Mesendoderm (in vitro differentiated cells): Measurements from ENCODE around the gene S100A13. TPM values are rescaled to one million over a fixed set of nuclear protein-coding genes. Genes with fewer than 3 reads are reported as not detected.
"Not testable (repeated sequence)": the region's sequence is repeated elsewhere in the genome, so short reads cannot be mapped to it uniquely, and the experiment has no call there.

Source experiments
- DNase-seq: peaks from one replicate; pipeline ENCODE4 v3.0.0; 2013
- H2AK5ac ChIP-seq: 2 replicates; pipeline ENCODE4 v1.6.1; 2013; ENCODE audit warnings: low read length, inconsistent platforms
- H2BK120ac ChIP-seq: 2 replicates; pipeline ENCODE4 v1.6.1; 2013; ENCODE audit warnings: low read depth, mild to moderate bottlenecking, low read length, moderate library complexity, mixed read lengths
- H2BK15ac ChIP-seq: replicated peaks from 2 replicates; pipeline ENCODE4 v1.6.1; 2013; ENCODE audit warnings: low read depth, mild to moderate bottlenecking, moderate library complexity
- H2BK5ac ChIP-seq: 2 replicates; pipeline ENCODE4 v1.6.1; 2013; ENCODE audit warnings: low read length, inconsistent platforms
- H3K18ac ChIP-seq: 2 replicates; pipeline ENCODE4 v1.6.1; 2013; ENCODE audit warnings: mild to moderate bottlenecking, low read length, mixed read lengths
- H3K23ac ChIP-seq: one replicate; pipeline ENCODE4 v1.6.1; 2013; ENCODE audit warnings: low read length
- H3K27ac ChIP-seq: 2 replicates; pipeline ENCODE4 v1.5.1; 2013; ENCODE audit warnings: low read depth, mild to moderate bottlenecking, inconsistent platforms, low read length, moderate library complexity
- H3K27me3 ChIP-seq: 2 replicates; pipeline ENCODE4 v1.6.1; 2013; ENCODE audit warnings: low read length, control low read depth, mild to moderate bottlenecking, inconsistent platforms; ENCODE audit not compliant: insufficient read depth, poor library complexity
- H3K36me3 ChIP-seq: 2 replicates; pipeline ENCODE4 v1.6.1; 2013; ENCODE audit warnings: low read length, inconsistent platforms; ENCODE audit not compliant: control insufficient read depth, insufficient read depth
- H3K4ac ChIP-seq: one replicate; pipeline ENCODE4 v1.6.1; 2013; ENCODE audit warnings: low read depth, mild to moderate bottlenecking, low read length, moderate library complexity
- H3K4me1 ChIP-seq: 2 replicates; pipeline ENCODE4 v1.6.1; 2013; ENCODE audit warnings: low read depth, low read length, inconsistent platforms; ENCODE audit not compliant: control insufficient read depth
- H3K4me2 ChIP-seq: 2 replicates; pipeline ENCODE4 v1.6.1; 2013; ENCODE audit warnings: low read length
- H3K4me3 ChIP-seq: 2 replicates; pipeline ENCODE4 v1.5.1; 2013; ENCODE audit warnings: mild to moderate bottlenecking, low read length
- H3K56ac ChIP-seq: one replicate; pipeline ENCODE4 v1.6.1; 2013; ENCODE audit warnings: low read length
- H3K79me1 ChIP-seq: 2 replicates; pipeline ENCODE4 v1.6.1; 2013; ENCODE audit warnings: low read length, inconsistent platforms
- H3K79me2 ChIP-seq: 2 replicates; pipeline ENCODE4 v1.6.1; 2013; ENCODE audit warnings: mild to moderate bottlenecking, low read length; ENCODE audit not compliant: control insufficient read depth, insufficient read depth
- H3K9ac ChIP-seq: 2 replicates; pipeline ENCODE4 v1.6.1; 2013; ENCODE audit warnings: low read length, inconsistent platforms
- H4K5ac ChIP-seq: one replicate; pipeline ENCODE4 v1.6.1; 2013; ENCODE audit warnings: low read length
- H4K8ac ChIP-seq: one replicate; pipeline ENCODE4 v1.6.1; 2013; ENCODE audit warnings: low read depth, mild to moderate bottlenecking, control low read depth, low read length, moderate library complexity
- WGBS: extraction: QIAGEN DNeasy Blood & Tissue Kit; methylation state at CpG from one replicate; pipeline ENCODE4 v1.1.7; 2013; ENCODE audit warnings: low lambda C conversion rate, missing lambda C conversion rate; ENCODE audit not compliant: insufficient coverage; ENCODE audit errors: extremely low coverage; 5-methylcytosine and 5-hydroxymethylcytosine counted together
- polyA plus RNA-seq, 2 experiments: library from polyadenylated mRNA; stranded (reverse); fragments of 200-250 nt; gene quantifications; one replicate each; pipeline ENCODE4 v1.2.3, GENCODE V29; 2013

The S100A13 gene
- polyA plus RNA-seq (2013, experiment 1 of 2): 68.1 TPM
- polyA plus RNA-seq (2013, experiment 2 of 2): 65.7 TPM

DNA sequence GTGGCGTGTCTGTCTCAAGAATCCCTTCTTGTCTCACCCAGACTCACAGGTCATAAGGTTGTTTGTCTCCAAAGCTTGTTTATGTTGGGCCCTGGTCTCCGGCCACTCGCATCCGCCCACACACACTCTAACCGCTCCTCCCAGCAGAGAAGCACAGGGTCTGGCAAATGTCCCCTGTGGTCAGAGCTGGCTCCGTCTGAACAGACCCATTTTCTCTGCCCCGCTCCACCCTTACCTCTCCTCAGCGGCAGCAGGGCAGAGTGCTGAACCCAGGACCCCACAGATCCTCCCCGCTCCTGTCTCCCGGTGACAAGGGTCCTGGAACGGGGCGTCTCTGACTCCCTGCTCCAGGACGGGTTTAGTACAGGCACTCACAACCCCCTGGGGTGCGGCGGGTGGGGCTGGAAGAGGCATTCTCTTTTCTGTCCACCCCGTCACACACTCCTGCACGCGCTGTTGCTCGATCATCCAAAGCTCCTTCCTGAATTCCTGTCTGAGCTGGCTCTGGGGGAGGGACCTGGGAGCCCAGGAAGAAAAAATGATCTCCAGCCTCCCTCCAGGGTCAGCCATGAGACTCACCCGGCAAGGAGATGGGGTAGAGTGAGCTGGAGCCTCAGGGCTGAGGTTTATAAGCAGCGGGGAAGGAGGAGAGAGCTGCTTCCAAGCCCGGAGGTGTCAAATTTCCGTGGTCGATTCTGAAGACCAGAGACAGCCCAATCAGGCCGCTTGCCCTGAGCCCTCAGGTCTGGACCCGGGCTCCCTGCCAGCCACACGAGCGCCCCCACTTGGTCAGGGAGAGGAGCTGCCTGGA, at the start of gene S100A13:
Gene S100A13, minus strand, starts transcription at position 602 of the 811 bp plus-strand sequence. CDS start 1,033 bp downstream, outside the sequence.
- Histone ChIP-seq H3K4me1 (peaks cover 2% of the 10 kb centered on the region), H4K8ac (no peak within 1 kb of the TSS), H3K9ac (peak within 1 kb of the TSS; percentile 83), H3K79me1 (no peaks in the 10 kb centered on the region), H3K27me3 (no peaks in the 10 kb centered on the region), H3K56ac (peak within 1 kb of the TSS; percentile 89), H3K4me2 (peak within 1 kb of the TSS; percentile 82), H2BK120ac (no peak within 1 kb of the TSS), H4K5ac (no peak within 1 kb of the TSS), H2AK5ac (no peak within 1 kb of the TSS), H2BK15ac (no peak within 1 kb of the TSS), H3K23ac (no peak within 1 kb of the TSS), H2BK5ac (peak within 1 kb of the TSS; percentile 33), H3K27ac (peak within 1 kb of the TSS; percentile 69), H3K18ac (peak within 1 kb of the TSS; percentile 88), H3K4me3 (peak within 1 kb of the TSS; percentile 40), H3K79me2 (no peaks in the 10 kb centered on the region), H3K4ac (peak within 1 kb of the TSS; percentile 47), H3K36me3 (no peaks in the 10 kb centered on the region)
- peak; percentile 99 for DNase-seq
- WGBS: no CpG with 5 or more reads among the region's 28 CpGs

GRCh38 chr1:153673511-153673910, 46.2 kb upstream of the S100A13 start:
- no peak overlapping the region for H3K4ac ChIP-seq
- no peak overlapping the region for H2BK120ac ChIP-seq
- no peak overlapping the region for H3K27ac ChIP-seq
- H4K5ac ChIP-seq: no peak overlapping the region
- no peak overlapping the region for H3K18ac ChIP-seq
- H2BK5ac ChIP-seq: no peak overlapping the region
- WGBS: no CpG with 5 or more reads among the region's 2 CpGs
- H3K56ac ChIP-seq: no peak overlapping the region
- peaks cover 3% of the 10 kb centered on the region for H3K4me1 ChIP-seq
- DNase-seq: no peak
- peaks cover 22% of the 10 kb centered on the region for H3K79me2 ChIP-seq
- H3K79me1 ChIP-seq: peaks cover 2% of the 10 kb centered on the region
- H2AK5ac ChIP-seq: no peak overlapping the region
- no peak overlapping the region for H2BK15ac ChIP-seq
- no peak overlapping the region for H3K23ac ChIP-seq
- no peaks in the 10 kb centered on the region for H3K27me3 ChIP-seq
- no peak overlapping the region for H3K4me3 ChIP-seq
- no peak overlapping the region for H3K9ac ChIP-seq
- H4K8ac ChIP-seq: no peak overlapping the region
- peaks cover 1% of the 10 kb centered on the region for H3K36me3 ChIP-seq
- no peak overlapping the region for H3K4me2 ChIP-seq

GRCh38 chr1:153671628-153672353, 44.5 kb upstream of the S100A13 start:
- DNase-seq, H3K4ac ChIP-seq, H2BK5ac ChIP-seq, H2AK5ac ChIP-seq, H3K23ac ChIP-seq, H4K8ac ChIP-seq, H3K36me3 ChIP-seq, H3K27me3 ChIP-seq, H3K18ac ChIP-seq, H2BK15ac ChIP-seq, H2BK120ac ChIP-seq, H3K79me1 ChIP-seq, H3K4me1 ChIP-seq: not testable (repeated sequence)
- Histone ChIP-seq H3K9ac (peak overlapping the region; percentile 81), H3K4me3 (peak overlapping the region; percentile 74), H4K5ac (peak overlapping the region; percentile 72), H3K56ac (peak overlapping the region; percentile 83), H3K79me2 (peaks cover 28% of the 10 kb centered on the region), H3K27ac (peak overlapping the region; percentile 3), H3K4me2 (peak overlapping the region; percentile 91)
- WGBS: no CpG with 5 or more reads among the region's 28 CpGs

DNA sequence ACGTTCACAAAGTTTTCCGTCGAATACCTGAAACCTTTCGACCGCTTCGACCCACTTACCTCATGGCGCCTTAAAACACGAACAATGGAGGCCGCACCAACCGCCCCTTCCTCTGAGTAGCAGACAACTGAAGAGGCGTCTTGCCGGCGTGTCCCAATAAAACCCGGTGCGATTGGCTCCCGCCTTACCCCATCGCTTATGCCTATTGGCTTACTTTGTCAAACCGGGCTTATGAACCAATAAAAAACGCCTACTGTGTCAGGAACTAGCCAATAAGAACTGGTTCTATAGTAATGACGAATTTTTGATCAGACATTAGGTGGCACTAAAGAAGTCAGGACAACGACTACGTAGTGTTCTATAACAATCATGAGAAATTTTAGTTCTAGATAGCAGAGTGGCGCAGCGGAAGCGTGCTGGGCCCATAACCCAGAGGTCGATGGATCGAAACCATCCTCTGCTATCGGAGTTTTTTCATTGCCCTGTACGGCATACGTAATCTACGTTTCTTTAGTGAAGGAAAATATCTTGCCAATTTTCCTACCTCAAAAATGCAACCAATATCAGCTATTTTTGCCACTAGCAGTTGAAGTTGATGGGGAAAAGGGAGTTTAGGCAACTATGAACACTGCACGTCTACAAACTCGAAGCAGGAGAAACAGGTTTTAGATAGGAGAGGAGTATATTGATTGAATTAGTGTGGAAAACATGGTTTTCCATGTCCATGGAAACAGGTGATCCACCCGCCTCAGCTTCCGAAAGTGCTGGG, 43.7 kb upstream of the S100A13 start, which contains the start of gene ILF2:
Gene ILF2, minus strand, starts transcription at position 135 of the 769 bp plus-strand sequence. Its CDS starts 71 bp downstream, at position 64.
- Histone ChIP-seq H3K4ac (peak within 1 kb of the TSS; percentile 28), H3K23ac (peak within 1 kb of the TSS; percentile 32), H3K27ac (peak within 1 kb of the TSS; percentile 3), H3K27me3 (no peaks in the 10 kb centered on the region), H3K18ac (peak within 1 kb of the TSS; percentile 94), H3K36me3 (peaks cover 11% of the 10 kb centered on the region), H3K4me1 (no peaks in the 10 kb centered on the region), H3K56ac (peak within 1 kb of the TSS; percentile 85), H2BK5ac (no peak within 1 kb of the TSS), H2AK5ac (peak within 1 kb of the TSS; percentile 71), H3K79me1 (peaks cover 8% of the 10 kb centered on the region), H2BK15ac (no peak within 1 kb of the TSS), H3K79me2 (peaks cover 28% of the 10 kb centered on the region), H3K4me2 (peak within 1 kb of the TSS; percentile 91), H4K5ac (peak within 1 kb of the TSS; percentile 72), H3K4me3 (peak within 1 kb of the TSS; percentile 97), H2BK120ac (peak within 1 kb of the TSS; percentile 64), H4K8ac (no peak within 1 kb of the TSS), H3K9ac (peak within 1 kb of the TSS; percentile 96)
- no CpG with 5 or more reads among the region's 35 CpGs for WGBS
- peak; percentile 100 for DNase-seq

DNA sequence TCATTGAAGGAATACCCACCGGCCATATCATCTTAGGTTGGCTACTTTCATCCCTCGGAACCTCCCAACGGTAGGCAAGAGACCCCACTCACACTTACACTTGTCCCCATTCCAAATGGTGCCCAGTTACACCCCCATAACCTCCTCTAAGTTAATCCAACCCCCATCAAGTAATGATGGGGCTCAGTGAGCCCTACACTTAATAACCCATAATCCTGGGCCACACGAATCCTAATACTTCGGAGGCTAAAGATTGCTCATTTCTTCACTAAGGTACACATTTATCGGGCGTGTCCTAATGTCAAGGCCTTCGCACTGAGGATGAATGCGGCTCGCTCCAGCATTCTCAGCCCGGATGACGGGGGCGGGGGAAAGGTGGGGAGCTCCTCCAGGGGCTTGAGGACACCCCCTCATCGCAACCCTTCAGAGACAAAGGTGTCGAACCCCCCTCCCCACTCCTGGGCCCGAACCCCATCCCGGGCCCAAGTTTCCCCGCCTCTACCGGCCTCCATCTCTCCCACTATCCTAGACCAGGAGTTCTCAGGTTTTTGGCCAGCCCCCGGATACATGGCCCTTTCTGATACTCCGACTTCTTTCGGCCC, 43.1 kb upstream of the S100A13 start:
- Histone ChIP-seq H3K27me3 (no peaks in the 10 kb centered on the region), H3K4me2 (peak overlapping the region; percentile 77), H2AK5ac (peak overlapping the region; percentile 71), H3K27ac (no peak overlapping the region), H3K79me1 (peaks cover 8% of the 10 kb centered on the region), H3K4me1 (no peaks in the 10 kb centered on the region), H2BK15ac (no peak overlapping the region), H2BK5ac (no peak overlapping the region), H3K9ac (peak overlapping the region; percentile 96), H4K5ac (peak overlapping the region; percentile 1), H3K18ac (peak overlapping the region; percentile 94), H3K4me3 (peak overlapping the region; percentile 97), H3K56ac (peak overlapping the region; percentile 85), H3K4ac (peak overlapping the region; percentile 28), H2BK120ac (peak overlapping the region; percentile 64), H3K23ac (peak overlapping the region; percentile 32), H3K79me2 (peaks cover 28% of the 10 kb centered on the region), H3K36me3 (peaks cover 13% of the 10 kb centered on the region), H4K8ac (no peak overlapping the region)
- DNase-seq: no peak
- no CpG with 5 or more reads among the region's 22 CpGs for WGBS
